ENCODE data around the gene LGR5.

Gene LGR5

GRCh38 chr12:71521125-71521524 is 81.5 kb downstream of the LGR5 start:
- Histone ChIP-seq H2AFZ (ENCODE audit: low read depth, low read length) (no peak overlapping the region), H4K20me1 (ENCODE audit: insufficient read depth, low read length) (no peaks in the 10 kb centered on the region)

GRCh38 chr12:71524626-71525025 is 85.0 kb downstream of the LGR5 start:
- Histone ChIP-seq H2AFZ (ENCODE audit: low read depth, low read length) (no peak overlapping the region), H3K4me3 (ENCODE audit: low read length) (no peak overlapping the region), H3K9ac (ENCODE audit: low read length) (no peak overlapping the region), H3K9me3 (ENCODE audit: insufficient read depth, low read length) (no peaks in the 10 kb centered on the region), H3K79me2 (ENCODE audit: low read length) (no peaks in the 10 kb centered on the region), H4K20me1 (ENCODE audit: insufficient read depth, low read length) (no peaks in the 10 kb centered on the region), H3K27me3 (ENCODE audit: low read depth, low read length) (no peaks in the 10 kb centered on the region), H3K36me3 (replicated peaks; ENCODE audit: low read depth, low read length) (no peaks in the 10 kb centered on the region), H3K27ac (ENCODE audit: low read length) (no peak overlapping the region), H3K4me1 (ENCODE audit: low read length) (no peaks in the 10 kb centered on the region), H3K4me2 (ENCODE audit: low read length) (no peak overlapping the region)
- TF ChIP-seq CTCF (IDR thresholded peaks at IDR 0.05; ENCODE audit: low read depth, low read length): no peak

More at GRCh38 chr12:71521125-71521524, 81.5 kb downstream of the LGR5 start:
- Histone ChIP-seq H3K79me2 (ENCODE audit: low read length) (no peaks in the 10 kb centered on the region), H3K9ac (ENCODE audit: low read length) (no peak overlapping the region), H3K4me2 (ENCODE audit: low read length) (no peak overlapping the region), H3K9me3 (ENCODE audit: insufficient read depth, low read length) (no peaks in the 10 kb centered on the region), H3K27ac (ENCODE audit: low read length) (no peak overlapping the region), H3K4me3 (ENCODE audit: low read length) (no peak overlapping the region), H3K4me1 (ENCODE audit: low read length) (no peaks in the 10 kb centered on the region), H3K27me3 (ENCODE audit: low read depth, low read length) (no peaks in the 10 kb centered on the region), H3K36me3 (replicated peaks; ENCODE audit: low read depth, low read length) (no peaks in the 10 kb centered on the region)
- TF ChIP-seq CTCF (IDR thresholded peaks at IDR 0.05; ENCODE audit: low read depth, low read length) (no peak), EZH2phosphoT487 (IDR thresholded peaks at IDR 0.05; ENCODE audit: low read depth) (no peak)

GRCh38 chr12:71533703-71534102 is 94.1 kb downstream of the LGR5 start:
- no peak overlapping the region for H2AFZ ChIP-seq (ENCODE audit: low read depth, low read length)
- no peaks in the 10 kb centered on the region for H3K79me2 ChIP-seq (ENCODE audit: low read length)
- H3K9me3 ChIP-seq (ENCODE audit: insufficient read depth, low read length): no peaks in the 10 kb centered on the region
- no peak for TF ChIP-seq CTCF (IDR thresholded peaks at IDR 0.05; ENCODE audit: low read depth, low read length)
- no peaks in the 10 kb centered on the region for H3K27me3 ChIP-seq (ENCODE audit: low read depth, low read length)
- no peaks in the 10 kb centered on the region for H4K20me1 ChIP-seq (ENCODE audit: insufficient read depth, low read length)
- H3K36me3 ChIP-seq (replicated peaks; ENCODE audit: low read depth, low read length): no peaks in the 10 kb centered on the region
- H3K9ac ChIP-seq (ENCODE audit: low read length): no peak overlapping the region
- no peaks in the 10 kb centered on the region for H3K4me1 ChIP-seq (ENCODE audit: low read length)
- no peak overlapping the region for H3K4me3 ChIP-seq (ENCODE audit: low read length)
- H3K4me2 ChIP-seq (ENCODE audit: low read length): no peak overlapping the region
- no peak overlapping the region for H3K27ac ChIP-seq (ENCODE audit: low read length)

- Histone ChIP-seq H3K27ac (ENCODE audit: low read length) (no peak overlapping the region), H4K20me1 (ENCODE audit: insufficient read depth, low read length) (no peaks in the 10 kb centered on the region), H3K27me3 (ENCODE audit: low read depth, low read length) (no peaks in the 10 kb centered on the region), H3K4me3 (ENCODE audit: low read length) (no peak overlapping the region), H3K4me2 (ENCODE audit: low read length) (no peak overlapping the region), H3K9ac (ENCODE audit: low read length) (no peak overlapping the region), H3K4me1 (ENCODE audit: low read length) (no peaks in the 10 kb centered on the region), H3K9me3 (ENCODE audit: insufficient read depth, low read length) (no peaks in the 10 kb centered on the region), H2AFZ (ENCODE audit: low read depth, low read length) (no peak overlapping the region), H3K79me2 (ENCODE audit: low read length) (no peaks in the 10 kb centered on the region), H3K36me3 (replicated peaks; ENCODE audit: low read depth, low read length) (no peaks in the 10 kb centered on the region)
- TF ChIP-seq EZH2phosphoT487 (IDR thresholded peaks at IDR 0.05; ENCODE audit: low read depth) (no peak), CTCF (IDR thresholded peaks at IDR 0.05; ENCODE audit: low read depth, low read length) (no peak)
Observed at GRCh38 chr12:71536279-71536938, 96.8 kb downstream of the LGR5 start.

Data from OCI-LY3 (cell line).